Small intestine (tissue), 7 donors: ENCODE data around the gene APP. TPM values are rescaled to one million over a fixed set of nuclear protein-coding genes. Genes with fewer than 3 reads are reported as not detected.

Source experiments
- DNase-seq, 2 donors: peaks; one replicate each; pipeline versions ENCODE4 v3.0.0 to v3.0.0-alpha.2; 2013
- FAIRE-seq: peaks from 2 replicates; lab custom pipeline; 2012; peaks lifted over from hg19 to GRCh38; lab: Jason Lieb, UNC
- H3K27ac ChIP-seq, 3 donors: one replicate each; pipeline ENCODE4 v1.5.1; 2013; ENCODE audit warnings: low read length in 2 of 3, mild to moderate bottlenecking in 2 of 3, control low read depth in 1 of 3, inconsistent platforms in 1 of 3, low read depth in 1 of 3, moderate library complexity in 1 of 3
- H3K27me3 ChIP-seq, 3 donors: one replicate each; pipeline ENCODE4 v1.6.1; 2013; ENCODE audit warnings: low read length in 3 of 3, inconsistent platforms in 1 of 3; ENCODE audit not compliant: control insufficient read depth in 3 of 3, insufficient read depth in 3 of 3
- H3K36me3 ChIP-seq, 3 donors: one replicate each; pipeline ENCODE4 v1.6.1; 2013; ENCODE audit warnings: low read length in 3 of 3, inconsistent platforms in 1 of 3, low read depth in 1 of 3, mild to moderate bottlenecking in 1 of 3, moderate library complexity in 1 of 3; ENCODE audit not compliant: control insufficient read depth in 3 of 3, insufficient read depth in 2 of 3
- H3K4me1 ChIP-seq, 3 donors: one replicate each; pipeline ENCODE4 v1.6.1; 2013; ENCODE audit warnings: low read length in 2 of 3, inconsistent platforms in 1 of 3, low read depth in 1 of 3, mild to moderate bottlenecking in 1 of 3, moderate library complexity in 1 of 3; ENCODE audit not compliant: control insufficient read depth in 3 of 3, insufficient read depth in 2 of 3
- H3K4me3 ChIP-seq, 3 donors: one replicate each; pipeline ENCODE4 v1.5.1; 2013; ENCODE audit warnings: low read length in 3 of 3, control low read depth in 1 of 3, inconsistent platforms in 1 of 3, low read depth in 1 of 3, mild to moderate bottlenecking in 1 of 3, moderate library complexity in 1 of 3
- H3K9me3 ChIP-seq, 2 donors: one replicate each; pipeline ENCODE4 v1.6.1; 2013; ENCODE audit warnings: low read depth in 1 of 2, low read length in 1 of 2; ENCODE audit not compliant: control insufficient read depth in 2 of 2, insufficient read depth in 1 of 2
- WGBS, 3 donors: extraction: QIAGEN DNeasy Blood & Tissue Kit; methylation state at CpG; one replicate each; pipeline ENCODE4 v1.1.7; 2013; 5-methylcytosine and 5-hydroxymethylcytosine counted together
- polyA plus RNA-seq, 4 donors: library from polyadenylated mRNA; stranded (reverse) in 3 of 4; unstranded in 1 of 4; fragments of 200-250 nt in 3 of 4; fragments of 120-200 nt in 1 of 4; gene quantifications; one replicate each; pipeline versions ENCODE4 v1.2.1 to v1.2.3, GENCODE V29; 2013
- donor health status: healthy with polysubstance abuse.
- donor health status: control.
- donor health status: control.
- donor health status: Bipolar disorder and iron deficiency.
- donor health status: healthy.

The APP gene
- polyA plus RNA-seq, 4 donors, result 28.6 to 319 (median 124) TPM

DNA sequence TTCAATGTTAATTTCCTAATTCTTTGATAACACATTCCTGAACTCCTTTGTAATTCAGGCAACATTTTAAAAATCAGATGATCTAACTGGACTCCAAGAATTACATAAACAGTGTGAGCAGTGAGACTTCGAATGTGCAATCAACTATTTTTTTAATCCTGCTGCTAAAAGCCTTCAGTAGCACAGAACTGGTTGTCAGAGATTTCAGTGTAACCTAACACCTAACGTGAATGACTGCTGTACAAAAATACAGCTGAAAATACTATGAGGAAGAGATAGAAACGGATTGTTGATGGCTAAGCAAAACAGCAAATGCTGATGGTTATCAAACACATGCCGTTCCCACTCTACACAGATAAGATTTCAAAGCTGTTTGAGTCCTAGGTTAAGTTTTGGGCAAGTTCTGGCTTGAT lies 46.1 kb downstream of the APP start:
- Histone ChIP-seq H3K4me3 (no peak overlapping the region), H3K9me3 (no peaks in the 10 kb centered on the region), H3K27me3 (no peaks in the 10 kb centered on the region), H3K36me3 (no peaks in the 10 kb centered on the region), H3K4me1 (peaks cover 3 to 10% (median 8%) of the 10 kb centered on the region in 3 donors), H3K27ac (no peak overlapping the region)
- DNase-seq, result no peak
- 7 to 28% (median 19%) methylated on average over 4 of the region's 4 CpGs for WGBS, 3 donors
- no peak for FAIRE-seq

DNA sequence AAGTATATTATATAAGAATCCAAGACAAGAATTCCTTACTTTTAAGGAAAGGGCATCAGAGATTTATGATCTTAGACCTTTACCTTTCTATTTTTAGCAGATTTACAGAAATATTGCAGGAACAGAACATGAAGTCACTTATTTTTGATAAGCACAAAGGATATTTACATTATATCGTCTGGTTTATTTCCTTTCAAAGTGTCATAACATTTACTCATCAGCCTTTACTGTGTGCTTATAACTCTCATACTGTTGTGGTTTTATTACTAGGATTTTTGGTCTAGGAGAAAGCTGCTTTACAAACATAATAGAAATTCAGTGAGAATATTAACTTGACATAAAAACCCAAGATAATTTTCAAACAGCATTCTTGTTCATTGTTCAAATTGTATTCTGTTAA lies 47.6 kb downstream of the APP start:
- H3K9me3 ChIP-seq, result no peaks in the 10 kb centered on the region
- no peaks in the 10 kb centered on the region for H3K36me3 ChIP-seq
- 12 to 29% (median 29%) methylated on average over 1 of the region's 1 CpG for WGBS, 3 donors
- no peak overlapping the region for H3K27ac ChIP-seq
- peaks cover 3 to 10% (median 8%) of the 10 kb centered on the region in 3 donors for H3K4me1 ChIP-seq
- FAIRE-seq, result no peak
- no peak for DNase-seq
- H3K27me3 ChIP-seq, result no peaks in the 10 kb centered on the region
- H3K4me3 ChIP-seq, result no peak overlapping the region

DNA sequence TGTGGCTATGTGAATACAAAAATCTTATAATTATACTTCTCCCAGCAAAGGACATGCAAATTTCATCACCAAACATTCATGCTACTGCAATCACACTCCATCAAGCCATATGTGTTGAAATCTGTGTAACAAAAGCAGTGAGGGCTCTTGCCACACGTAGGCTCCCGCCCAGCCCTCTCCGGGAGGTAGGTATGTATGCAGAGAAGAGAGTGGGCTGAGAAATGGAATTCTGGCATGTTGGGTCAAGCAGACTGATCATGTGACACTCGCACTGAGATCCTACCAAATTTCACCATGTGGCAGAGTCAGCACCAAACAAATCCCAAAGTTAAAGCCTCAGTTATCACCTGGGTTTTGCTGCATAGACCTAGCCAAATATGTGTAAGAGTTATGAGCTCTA lies 49.7 kb downstream of the APP start:
- DNase-seq (no peak), FAIRE-seq (no peak)
- H3K36me3 ChIP-seq, result no peaks in the 10 kb centered on the region
- H3K4me3 ChIP-seq, result no peak overlapping the region
- WGBS, 3 donors, result 91 to 95% (median 94%) methylated on average over 4 of the region's 4 CpGs
- peaks cover 3 to 9% (median 8%) of the 10 kb centered on the region in 3 donors for H3K4me1 ChIP-seq
- H3K27me3 ChIP-seq, result no peaks in the 10 kb centered on the region
- no peak overlapping the region for H3K27ac ChIP-seq
- no peaks in the 10 kb centered on the region for H3K9me3 ChIP-seq

DNA sequence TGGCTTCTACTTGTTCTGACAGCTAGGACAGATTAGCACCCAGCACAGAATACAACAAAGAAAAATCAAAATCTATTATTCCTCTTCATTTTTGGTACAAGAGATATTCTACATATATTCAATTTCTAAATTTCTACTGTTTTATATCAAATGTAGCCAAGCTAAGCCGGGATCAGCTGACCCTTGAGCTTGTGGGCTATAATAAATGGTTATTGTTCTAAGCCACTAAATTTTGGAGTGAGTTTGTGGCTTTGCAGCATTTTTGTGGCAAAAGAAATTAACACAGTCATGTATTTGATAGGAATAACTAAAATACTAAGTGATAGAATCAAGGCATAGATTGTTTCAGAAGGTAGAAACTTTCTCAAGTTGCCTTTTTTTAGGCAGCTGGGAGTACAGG lies 50.7 kb downstream of the APP start:
- H3K4me3 ChIP-seq, result no peak overlapping the region
- H3K36me3 ChIP-seq, result no peaks in the 10 kb centered on the region
- no peak for DNase-seq
- no peak for FAIRE-seq
- no peak overlapping the region for H3K27ac ChIP-seq
- H3K9me3 ChIP-seq, result no peaks in the 10 kb centered on the region
- no peaks in the 10 kb centered on the region for H3K27me3 ChIP-seq
- WGBS, 3 donors, result 28 to 61% (median 29%) methylated on average over 1 of the region's 1 CpG
- peaks cover 3 to 9% (median 5%) of the 10 kb centered on the region in 3 donors for H3K4me1 ChIP-seq

DNA sequence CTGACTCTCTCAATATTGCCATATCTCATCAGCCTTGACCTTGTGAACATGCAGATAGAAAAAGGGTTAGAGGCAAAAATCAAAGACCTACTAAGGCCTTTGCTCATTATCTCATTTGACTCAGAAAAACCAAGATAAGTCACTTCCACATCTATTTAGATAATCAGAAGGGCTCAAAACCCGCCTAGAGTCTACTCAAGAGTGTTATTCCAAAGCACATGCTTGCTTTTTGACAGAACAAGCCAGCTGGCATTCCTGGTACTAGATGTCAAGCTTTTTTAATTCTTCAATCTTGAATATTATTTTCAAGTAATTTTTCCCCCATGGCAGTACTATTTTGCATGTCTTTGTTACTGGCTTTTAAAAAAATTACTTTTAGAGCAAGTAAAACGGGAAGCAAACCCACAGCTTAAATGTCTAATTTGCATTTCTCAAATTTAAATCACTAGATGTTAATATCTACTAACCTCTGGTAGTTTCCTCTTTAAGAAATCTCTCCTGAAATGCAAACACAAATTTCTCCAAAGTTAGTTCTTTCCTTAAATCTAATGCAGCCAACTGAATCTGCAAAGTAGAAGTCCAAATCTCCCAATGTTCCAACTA lies 51.5 kb downstream of the APP start:
- WGBS, 3 donors, result 59 to 72% (median 72%) methylated on average over 2 of the region's 2 CpGs
- H3K4me1 ChIP-seq, result peaks cover 0 to 4% (median 0%) of the 10 kb centered on the region in 3 donors
- FAIRE-seq (no peak), DNase-seq (no peak)
- no peak overlapping the region for H3K4me3 ChIP-seq
- no peaks in the 10 kb centered on the region for H3K36me3 ChIP-seq
- H3K27me3 ChIP-seq, result no peaks in the 10 kb centered on the region
- H3K27ac ChIP-seq, result no peak overlapping the region
- no peaks in the 10 kb centered on the region for H3K9me3 ChIP-seq

DNA sequence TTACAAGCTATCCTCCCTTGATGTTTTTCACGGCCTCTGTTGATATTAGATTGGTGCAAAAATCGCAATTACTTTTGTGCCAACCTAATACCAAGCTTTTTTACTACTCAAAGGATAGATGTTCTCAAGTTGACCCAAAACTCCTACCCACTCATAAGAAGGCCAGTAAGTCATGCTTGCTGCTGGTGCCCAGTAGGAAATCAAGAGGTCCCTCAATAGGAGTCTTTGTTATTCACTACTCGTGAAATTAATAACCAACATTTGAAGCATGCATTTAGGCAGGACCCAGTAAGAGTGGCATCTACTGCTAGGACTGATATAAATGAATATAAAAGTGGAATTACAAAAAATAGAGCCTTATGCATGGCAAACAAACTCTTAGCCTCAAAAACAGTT lies 52.6 kb downstream of the APP start:
- Histone ChIP-seq H3K9me3 (no peaks in the 10 kb centered on the region), H3K36me3 (no peaks in the 10 kb centered on the region), H3K27me3 (no peaks in the 10 kb centered on the region), H3K4me3 (no peak overlapping the region), H3K4me1 (peaks cover 0 to 4% (median 0%) of the 10 kb centered on the region in 3 donors), H3K27ac (no peak overlapping the region)
- DNase-seq (no peak), FAIRE-seq (no peak)
- WGBS, 3 donors, result 82 to 87% (median 86%) methylated on average over 3 of the region's 3 CpGs

DNA sequence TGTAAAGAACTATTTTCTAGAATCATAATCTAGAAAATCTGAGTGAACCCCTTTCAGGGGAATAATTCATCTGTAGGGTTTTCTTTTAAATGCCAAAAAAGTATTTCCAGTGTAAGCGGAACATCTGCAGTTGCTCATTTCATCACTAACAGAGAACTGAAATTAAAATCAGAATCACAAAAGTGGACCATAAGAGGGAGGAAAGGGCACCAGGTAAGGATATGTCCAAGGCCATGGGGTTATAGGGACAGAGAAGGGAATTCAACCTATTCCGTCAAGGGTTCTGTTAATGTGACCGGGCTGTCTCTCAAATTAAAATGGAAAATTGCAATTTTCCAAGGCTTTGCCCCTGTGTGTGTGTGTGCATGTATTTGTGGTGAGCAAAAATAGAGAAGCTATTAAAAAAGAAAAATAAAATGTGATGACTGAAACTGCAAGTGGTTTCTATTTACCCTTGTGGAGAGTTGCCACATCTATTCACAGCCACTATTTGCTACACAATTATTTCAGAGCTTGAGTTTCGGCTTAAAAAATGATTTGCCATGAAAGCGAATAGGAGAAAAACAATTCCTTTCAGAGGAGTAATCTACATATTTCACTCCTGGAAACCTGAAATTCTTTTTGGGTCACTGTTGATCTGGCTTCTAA lies 53.1 kb downstream of the APP start:
- WGBS, 3 donors, result 90 to 98% (median 93%) methylated on average over 5 of the region's 5 CpGs
- Histone ChIP-seq H3K27ac (no peak overlapping the region), H3K9me3 (no peaks in the 10 kb centered on the region), H3K4me3 (no peak overlapping the region), H3K27me3 (no peaks in the 10 kb centered on the region), H3K4me1 (peaks cover 0 to 4% (median 0%) of the 10 kb centered on the region in 3 donors), H3K36me3 (no peaks in the 10 kb centered on the region)
- FAIRE-seq (no peak), DNase-seq (no peak)

DNA sequence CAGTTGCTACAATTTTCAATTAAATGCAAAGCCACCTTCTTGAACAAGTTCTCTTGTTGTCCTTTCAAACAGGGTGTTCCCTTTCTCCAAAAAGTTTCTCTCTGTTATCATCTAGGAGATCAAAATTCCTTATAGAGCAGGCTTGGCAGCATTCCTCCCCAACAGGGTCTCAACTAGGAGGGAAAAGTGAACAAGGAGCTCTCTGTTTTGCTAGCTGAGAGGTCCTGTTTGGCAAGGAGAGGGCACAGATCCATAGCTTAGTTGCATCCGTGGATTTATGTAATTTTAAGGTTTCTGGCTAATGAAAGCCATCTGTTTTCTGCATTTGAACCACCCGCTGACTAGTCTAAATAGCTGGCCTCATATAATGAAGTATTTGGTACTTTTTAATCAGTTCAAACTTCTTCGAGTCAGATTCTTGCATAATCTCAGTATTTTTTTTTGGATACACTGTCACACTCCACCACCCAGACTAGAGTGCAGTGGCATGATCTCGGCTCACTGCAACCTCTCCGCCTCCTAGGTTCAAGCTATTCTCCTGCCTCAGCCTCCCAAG lies 54.0 kb downstream of the APP start:
- Histone ChIP-seq H3K4me3 (no peak overlapping the region), H3K36me3 (no peaks in the 10 kb centered on the region), H3K4me1 (peaks cover 0 to 4% (median 0%) of the 10 kb centered on the region in 3 donors), H3K27ac (no peak overlapping the region), H3K9me3 (no peaks in the 10 kb centered on the region), H3K27me3 (no peaks in the 10 kb centered on the region)
- no peak for DNase-seq
- no peak for FAIRE-seq
- 66 to 71% (median 69%) methylated on average over 5 of the region's 5 CpGs for WGBS, 3 donors
